Jurkat, Clone E6-1 (cell line): ENCODE measurements around the gene GPX6. TPM values are rescaled to one million over a fixed set of nuclear protein-coding genes. Genes with fewer than 3 reads are reported as not detected.
"Not testable (repeated sequence)": the region's sequence is repeated elsewhere in the genome, so short reads cannot be mapped to it uniquely, and the experiment has no call there.

Experiments
- DNase-seq: peaks from one replicate; pipeline ENCODE4 v3.0.0-alpha.2; 2011; ENCODE audit warnings: low read depth, low spot score
- H3K4me3 ChIP-seq: 2 replicates; pipeline ENCODE4 v1.5.1; 2011; ENCODE audit warnings: mild to moderate bottlenecking, low read length, control low read depth, moderate library complexity
- polyA plus RNA-seq: library from polyadenylated mRNA; unstranded; fragments of >200 nt; gene quantifications from one replicate; pipeline ENCODE4 v1.2.1, GENCODE V29; 2012; ENCODE audit warnings: missing spikeins; ENCODE audit not compliant: insufficient read length, insufficient read depth

GPX6 gene, protein sequence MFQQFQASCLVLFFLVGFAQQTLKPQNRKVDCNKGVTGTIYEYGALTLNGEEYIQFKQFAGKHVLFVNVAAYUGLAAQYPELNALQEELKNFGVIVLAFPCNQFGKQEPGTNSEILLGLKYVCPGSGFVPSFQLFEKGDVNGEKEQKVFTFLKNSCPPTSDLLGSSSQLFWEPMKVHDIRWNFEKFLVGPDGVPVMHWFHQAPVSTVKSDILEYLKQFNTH
- polyA plus RNA-seq = not detected

DNA sequence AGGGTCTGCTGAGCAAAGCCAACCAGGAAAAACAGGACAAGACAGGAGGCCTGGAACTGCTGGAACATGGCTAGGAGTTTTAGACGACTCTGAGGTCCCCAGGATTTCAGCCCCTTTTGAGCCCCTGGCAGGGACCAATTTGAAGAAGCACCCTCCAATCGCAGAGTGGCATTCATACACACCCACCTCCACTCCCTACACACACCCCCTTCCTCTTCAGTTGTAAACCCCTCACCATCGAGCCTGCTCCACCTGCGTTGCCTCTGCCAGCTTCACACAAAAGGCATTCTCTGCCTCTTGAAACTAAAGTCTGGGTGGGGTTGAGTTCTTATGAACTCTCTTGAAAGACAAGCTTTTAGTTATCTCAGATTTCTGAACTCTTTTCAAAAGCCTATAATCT is at the start of gene GPX6:
GPX6 (minus strand) TSS at position 118 of the 400 bp plus-strand sequence; CDS start at position 68, 50 bp downstream.
- DNase-seq = no peak
- no peak within 1 kb of the TSS for H3K4me3 ChIP-seq

DNA sequence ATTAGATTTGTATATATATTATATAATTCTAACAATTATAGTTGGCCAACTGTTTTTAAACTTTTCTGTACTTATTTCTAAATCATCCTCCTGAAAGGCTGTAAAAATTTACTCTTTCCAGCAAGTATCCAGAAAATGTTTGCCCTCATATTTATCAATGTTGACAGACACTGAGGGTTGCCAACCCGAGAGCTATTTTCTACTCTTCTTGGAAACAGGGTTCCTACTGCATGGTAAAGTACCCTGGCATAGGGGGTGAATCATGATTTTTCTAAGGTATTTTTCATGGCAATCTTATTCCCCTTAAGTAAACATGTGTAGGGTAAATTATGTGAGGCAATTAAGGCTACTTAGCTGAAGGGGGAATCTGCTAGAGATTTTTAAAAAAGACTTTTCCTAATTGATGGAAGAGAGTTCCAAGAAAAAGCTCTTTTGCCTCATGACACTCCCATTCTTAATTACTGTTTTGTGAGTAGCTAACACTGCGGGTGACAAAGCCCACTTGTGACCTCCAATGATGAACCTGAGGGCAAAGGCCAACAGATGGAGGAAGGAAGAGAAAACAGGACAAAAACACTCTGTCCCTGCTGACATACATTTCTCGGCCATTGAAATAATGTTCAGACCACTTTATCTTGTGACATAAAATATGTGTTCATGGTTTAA is 48.0 kb upstream of the GPX6 start:
- no peak overlapping the region for H3K4me3 ChIP-seq
- DNase-seq = no peak

DNA sequence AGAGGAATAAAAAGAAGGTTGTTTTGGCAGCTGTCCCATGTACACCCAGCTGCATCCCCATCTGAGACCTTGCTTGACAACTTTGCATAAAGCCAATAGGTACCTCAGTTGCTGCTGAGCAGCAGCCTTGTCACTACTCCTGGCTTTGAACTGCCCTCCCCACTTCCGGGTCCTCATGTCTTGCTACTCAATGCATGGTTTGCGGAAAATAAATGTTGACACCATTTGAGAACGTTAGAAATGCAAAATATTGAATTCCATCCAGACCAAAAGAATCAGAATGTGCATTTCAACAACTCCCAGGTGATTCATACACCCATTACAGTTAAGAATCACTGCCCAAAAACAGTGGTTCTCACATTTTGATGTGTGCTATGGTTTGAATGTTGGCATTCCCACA is 43.0 kb upstream of the GPX6 start:
- H3K4me3 ChIP-seq = no peak overlapping the region
- no peak for DNase-seq

DNA sequence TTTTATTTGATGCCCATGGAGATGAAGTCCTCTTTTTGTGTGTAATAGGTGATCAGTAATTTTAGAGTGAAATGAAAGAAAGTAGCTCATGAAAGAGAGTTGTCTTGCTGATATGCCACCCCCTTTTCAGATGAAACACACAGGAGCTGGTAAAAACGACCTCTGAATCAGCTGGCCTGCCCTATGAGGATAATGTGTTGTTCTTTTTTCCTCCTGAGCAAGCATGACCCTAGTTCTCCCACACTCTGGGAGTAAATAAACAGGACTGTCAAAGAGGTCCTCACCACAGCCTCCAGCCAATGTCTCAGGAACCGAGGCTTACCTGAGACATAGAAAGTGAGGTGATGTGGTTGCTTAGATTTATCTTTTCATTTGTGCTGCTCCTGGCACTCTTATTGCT is 39.5 kb upstream of the GPX6 start:
- no peak overlapping the region for H3K4me3 ChIP-seq
- no peak for DNase-seq

DNA sequence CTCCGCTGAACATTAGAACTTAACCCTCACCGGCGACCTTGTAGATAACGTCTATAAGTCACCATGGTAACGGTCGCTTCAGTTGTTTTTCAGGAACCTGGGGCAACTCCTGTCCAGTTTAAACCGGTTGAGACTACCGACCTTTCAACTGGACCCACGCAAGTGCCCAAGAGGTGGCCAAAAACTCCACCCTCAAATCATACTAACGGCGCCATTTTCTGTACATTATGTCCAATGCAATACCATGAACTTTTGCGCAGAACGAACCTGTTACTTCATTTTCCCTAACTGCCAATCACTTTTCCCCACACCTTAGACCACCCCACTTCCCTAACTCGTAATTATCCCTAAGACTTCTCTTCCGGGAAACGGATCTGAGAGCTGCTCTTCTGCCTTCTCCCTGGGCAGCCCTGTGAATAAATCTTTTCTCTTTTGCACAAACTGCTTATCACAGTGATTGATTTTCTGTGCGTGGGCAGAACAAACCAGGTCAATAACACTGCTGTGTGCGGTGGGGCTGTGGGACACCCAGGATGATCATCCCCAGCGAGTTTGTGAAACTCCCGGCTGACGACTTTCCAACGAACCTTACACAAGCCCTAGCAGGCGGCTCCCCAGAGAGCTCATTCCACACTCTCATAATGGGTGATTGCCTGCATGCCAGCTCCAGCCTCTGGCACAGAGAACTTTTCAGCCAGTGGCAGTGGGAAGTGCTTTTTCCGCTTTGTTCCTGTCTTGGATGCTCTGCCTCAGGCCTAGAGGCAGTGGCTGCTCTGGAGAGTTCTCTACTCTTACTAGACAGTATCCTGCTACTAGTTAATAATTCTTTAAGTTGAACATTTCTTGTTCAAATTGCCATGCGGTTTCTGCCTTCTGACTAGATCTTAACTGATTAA is 38.6 kb upstream of the GPX6 start:
- no peak overlapping the region for H3K4me3 ChIP-seq
- no peak for DNase-seq

DNA sequence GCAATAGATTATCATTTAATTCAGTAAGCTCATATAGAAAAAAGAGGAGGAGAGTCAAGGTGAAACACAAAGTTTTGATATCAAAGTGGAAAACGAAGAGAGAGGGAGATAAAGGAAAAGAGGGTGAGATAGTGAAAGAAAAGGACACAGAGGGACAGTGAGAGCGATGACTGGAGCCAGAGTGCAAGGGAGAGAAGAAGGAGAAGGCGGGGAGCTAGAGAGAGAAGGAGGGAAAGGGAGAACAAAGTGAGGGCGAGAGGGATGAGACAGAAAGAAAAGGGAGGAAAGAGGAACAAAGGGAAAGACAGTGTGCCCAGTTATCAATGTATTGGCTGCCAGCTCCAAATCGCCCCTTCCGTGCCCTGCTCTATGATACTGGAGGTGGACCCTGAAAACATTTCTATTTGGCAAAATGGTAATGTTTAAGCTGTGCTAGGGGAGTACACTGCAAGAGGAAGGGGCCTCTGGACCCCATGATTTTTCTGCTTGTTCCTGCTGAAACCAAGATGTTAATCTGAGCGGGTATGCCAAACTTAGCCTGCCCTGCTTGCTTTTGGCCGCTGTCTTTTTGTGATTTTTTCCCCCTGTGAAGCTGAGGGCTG is 37.9 kb upstream of the GPX6 start:
- H3K4me3 ChIP-seq = no peak overlapping the region
- DNase-seq = no peak

DNA sequence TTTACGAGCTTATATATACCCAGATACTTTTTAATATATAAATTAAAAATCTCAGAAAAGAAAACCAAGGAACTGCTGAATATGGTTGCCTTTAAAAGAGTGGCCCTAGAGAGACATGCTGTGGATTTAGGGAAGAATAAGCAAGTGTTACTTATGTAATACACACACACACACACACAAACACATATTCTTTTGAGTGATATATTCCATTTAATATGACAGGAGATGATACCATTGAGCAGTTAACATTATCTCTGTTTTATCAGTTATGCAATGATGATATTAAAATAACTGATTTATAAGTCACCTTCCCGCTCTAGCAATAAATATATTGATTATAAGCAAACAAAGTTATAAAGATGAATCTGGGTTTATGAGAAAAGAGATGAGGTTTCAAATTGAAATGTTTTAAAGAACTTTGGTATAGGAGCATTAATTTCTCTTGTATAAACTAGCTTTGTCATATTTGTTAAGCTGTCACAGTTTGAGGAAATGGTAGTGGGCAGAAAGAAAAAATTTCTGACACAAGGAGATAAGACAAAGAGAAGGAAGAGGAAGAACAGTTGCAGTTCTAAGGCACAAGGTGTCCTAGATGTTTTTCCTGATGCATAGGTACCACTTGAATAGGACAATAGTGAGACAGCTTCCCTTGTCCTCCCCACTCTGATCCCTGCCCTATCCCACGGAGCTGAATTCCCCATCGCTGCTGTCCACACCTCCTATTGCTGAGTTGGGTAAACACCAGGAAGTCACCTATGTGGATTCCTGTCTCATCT is 36.5 kb upstream of the GPX6 start:
- H3K4me3 ChIP-seq = no peak overlapping the region
- no peak for DNase-seq

DNA sequence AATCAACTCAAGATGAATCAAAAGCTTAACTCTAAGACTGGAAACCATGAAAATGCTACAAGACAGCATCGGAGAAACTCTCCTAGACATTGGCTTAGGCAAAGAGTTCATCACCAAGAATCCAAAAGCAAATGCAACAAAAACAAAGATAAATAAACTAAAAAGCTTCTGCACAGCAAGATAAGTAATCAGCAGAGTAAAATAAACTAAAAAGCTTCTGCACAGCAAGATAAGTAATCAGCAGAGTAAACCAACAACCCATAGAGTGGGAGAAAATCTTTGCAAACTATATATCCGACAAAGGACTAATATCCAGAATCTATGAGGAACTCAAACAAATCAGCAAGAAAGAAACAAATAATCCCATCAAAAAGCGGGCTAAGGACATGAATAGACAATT is 31.4 kb upstream of the GPX6 start:
- H3K4me3 ChIP-seq, DNase-seq: not testable (repeated sequence)

DNA sequence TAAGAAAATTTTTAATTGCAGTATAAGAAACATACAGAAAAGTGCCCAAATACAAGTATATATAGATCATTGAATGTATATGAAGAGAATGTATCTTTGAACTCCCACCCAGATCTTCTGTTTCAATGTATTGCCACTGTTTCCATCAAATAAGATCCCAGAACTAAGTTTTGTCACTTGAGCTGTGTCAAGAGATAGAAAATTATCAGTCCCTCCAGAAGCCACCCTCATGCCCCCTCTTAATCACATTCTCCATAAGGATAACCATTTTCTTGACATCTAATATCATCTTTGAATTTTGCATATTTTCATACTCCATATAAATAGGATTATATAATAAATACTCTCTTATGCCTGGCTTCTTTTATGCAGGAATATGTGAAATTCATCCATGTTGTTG is 30.4 kb upstream of the GPX6 start:
- H3K4me3 ChIP-seq = no peak overlapping the region
- no peak for DNase-seq

DNA sequence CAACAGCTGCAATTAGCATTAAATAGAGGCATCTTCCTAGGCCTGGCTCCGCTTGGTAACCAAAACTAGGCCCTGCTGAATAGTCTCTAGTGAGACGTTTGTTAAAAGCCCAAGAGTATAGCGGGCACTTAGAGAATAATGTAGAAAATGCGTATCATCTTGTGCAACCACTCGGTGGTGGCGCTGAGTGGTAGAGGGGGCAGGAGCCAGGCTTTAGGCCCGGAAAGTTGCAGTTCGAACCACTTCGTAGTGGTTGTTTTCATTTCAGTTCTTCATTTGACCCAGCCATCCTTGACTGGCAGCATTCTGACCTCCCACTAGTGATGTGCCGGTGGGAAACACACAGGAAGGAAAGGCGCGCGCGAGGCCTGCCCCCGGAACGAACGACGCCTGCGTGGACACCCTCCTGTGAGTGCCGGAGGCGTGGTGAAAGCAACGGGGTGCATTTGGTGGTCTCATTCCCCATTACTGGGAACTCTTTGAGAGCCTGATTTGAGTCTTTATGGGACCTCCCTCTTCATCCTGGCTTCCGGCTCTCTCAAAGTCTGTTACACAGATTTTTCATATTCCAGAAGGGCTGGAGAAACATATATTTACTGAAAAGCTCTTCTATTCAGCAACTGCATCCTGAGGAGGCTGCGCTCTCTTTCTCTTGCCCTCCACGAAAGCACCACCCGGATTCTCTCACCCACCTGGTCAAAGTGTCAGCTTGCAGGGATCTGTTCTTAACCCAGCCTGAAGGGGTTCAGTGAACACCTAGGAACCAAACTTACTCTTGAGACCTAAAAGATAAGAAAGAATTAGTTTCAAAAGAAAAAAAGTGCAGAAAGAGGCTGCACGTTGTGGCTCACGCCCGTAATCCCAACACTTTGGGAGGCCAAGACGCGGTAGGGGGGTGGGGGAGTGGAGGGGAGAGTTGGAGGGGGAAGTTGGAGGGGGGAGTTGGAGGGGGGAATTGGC is 28.3 kb upstream of the GPX6 start:
- H3K4me3 ChIP-seq = no peak overlapping the region
- DNase-seq = no peak

DNA sequence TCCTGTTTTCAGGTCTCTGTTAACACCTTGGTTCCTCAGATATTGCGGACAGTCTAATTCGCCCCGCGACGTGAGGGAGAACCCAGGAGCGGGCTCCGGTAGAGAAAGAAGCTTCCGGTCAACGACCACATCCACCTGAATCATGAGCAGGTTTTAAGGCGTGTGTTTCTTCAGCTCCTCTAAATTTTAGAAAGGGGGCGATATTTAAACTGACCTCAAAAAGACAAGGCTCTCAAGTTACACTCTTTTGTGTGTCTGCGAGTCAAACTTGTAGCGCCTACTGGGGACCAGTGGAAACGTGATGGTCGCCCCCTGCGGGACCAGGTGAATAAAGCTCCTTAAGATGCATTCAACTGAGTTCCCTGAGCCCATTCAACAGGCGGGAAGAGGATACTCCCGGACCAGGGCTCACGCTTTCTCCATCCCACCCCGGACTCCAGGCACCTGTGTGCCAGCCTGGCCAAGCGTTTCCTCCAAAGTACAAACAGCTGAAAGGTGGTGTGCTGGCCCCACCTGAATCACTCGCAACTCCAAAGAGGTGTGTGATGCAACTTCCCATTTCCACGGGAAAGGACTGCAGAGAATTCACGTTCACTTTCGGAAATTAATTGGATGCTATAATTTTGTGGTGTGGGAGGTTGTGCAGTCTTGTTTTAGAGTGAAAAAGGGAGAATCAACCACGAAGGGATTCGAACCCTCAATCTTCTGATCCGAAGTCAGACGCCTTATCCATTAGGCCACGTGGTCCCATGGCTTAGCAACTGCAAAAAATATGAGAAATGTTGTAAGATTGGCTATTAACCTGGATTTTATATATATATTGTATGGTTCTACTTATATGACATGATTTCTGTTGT is 27.1 kb upstream of the GPX6 start:
- H3K4me3 ChIP-seq = peak overlapping the region; percentile 43

DNA sequence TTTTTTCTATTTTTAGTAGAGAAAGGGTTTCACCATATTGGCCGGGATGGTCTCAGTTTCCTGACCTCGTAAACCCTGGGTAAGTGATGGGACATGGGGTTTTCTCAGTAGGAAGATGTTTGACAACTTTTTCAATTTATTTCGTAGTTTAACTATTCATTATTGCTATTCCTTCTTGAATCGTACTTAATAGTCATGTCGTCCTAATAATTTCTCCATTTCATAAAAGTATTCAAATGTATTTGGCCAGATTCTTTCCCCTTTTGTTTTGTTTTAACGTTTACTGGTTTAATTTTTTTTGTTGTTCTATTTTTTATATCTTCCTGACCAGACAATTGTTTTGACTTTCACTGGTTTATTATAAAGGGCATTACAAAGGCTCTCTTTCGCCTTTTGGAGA is 26.4 kb upstream of the GPX6 start:
- H3K4me3 ChIP-seq = no peak overlapping the region
- DNase-seq = no peak

More for the DNA sequence above, 27.1 kb upstream of the GPX6 start:
- peak; percentile 77 for DNase-seq

DNA sequence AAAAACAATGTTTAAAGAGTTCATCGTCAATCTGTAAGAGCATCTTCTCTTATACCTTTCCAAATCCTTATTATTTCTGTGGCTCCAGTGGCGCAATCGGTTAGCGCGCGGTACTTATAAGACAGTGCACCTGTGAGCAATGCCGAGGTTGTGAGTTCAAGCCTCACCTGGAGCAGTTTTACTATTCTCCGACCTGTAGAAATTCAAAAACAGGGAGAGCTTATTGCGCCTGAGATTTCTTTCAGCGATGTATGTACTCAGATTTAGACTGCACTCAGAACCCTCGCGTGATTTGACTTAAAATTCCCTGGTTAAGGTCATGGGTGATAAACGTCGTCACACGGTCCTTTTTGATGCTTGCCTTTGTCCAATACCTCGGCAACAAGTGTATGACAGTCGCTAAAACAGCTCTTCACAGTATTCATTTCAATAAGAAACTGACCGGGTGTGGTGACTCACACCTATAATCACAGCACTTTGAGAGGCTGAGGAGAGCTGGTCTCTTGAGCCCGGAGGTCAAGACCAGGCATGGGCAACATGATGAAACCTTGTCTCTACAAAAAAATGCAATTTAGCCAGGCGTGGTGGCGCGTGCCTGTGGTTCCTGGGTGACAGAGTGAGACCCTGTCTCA is 22.0 kb upstream of the GPX6 start:
- DNase-seq = no peak
- no peak overlapping the region for H3K4me3 ChIP-seq

DNA sequence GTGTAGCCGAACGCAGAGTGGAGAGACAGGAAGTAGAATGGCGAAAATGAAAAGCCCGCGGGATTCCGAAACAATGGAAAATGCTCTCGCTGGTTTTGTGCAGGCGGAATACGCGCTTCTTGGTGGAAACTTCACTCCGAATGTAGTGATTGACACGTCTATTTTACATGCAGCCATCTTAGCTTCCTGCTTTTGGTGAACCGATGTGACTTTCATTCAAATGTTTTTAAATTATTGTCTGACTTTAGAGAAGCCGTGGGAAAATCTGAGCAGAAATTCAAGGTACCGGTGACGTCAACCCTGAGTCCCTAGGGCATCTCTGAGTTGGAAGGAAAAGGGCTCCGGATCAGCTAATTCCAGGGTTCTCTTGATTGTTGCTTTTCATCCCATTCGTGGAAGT is 21.5 kb upstream of the GPX6 start:
- no peak overlapping the region for H3K4me3 ChIP-seq
- DNase-seq = no peak

DNA sequence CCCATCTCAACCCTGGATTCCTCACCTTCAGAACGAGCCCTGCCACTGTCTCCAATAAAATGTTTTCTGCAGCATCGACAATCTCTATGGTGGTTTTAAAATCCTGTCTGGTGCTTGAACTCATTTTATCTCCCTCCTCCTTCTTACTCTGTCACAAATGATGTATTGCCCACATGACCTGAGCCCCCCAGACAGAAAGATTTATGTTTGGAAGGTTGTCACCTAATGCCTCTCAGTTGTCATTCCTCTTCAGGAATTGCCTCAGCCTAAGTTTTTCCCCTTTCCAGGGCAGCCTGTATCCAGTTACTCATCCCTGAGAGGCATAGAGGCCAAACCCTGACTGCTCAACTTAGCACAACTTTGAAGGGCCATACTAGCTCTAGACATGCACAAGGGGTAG is 19.3 kb upstream of the GPX6 start:
- no peak overlapping the region for H3K4me3 ChIP-seq
- no peak for DNase-seq

DNA sequence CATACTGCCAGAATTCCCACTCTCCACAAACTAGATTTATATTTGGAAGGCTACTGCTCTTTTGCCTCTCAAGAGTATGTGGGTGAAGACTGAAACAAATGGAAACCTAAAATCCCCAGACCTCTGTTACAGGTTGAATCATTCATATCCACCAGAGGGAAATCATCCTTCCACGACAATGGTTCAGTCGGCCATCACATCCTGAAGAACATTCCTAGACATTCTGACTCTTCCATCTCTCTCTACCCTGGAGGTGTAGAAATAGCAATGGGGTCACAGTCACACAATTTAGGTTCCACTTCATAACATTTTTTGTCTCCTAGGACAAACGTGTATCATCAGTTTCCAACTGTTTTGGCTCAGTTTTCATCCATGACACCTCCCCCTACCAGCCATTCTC is 18.7 kb upstream of the GPX6 start:
- no peak for DNase-seq

More for the DNA sequence above, 18.7 kb upstream of the GPX6 start:
- no peak overlapping the region for H3K4me3 ChIP-seq
